BLaER1 (cell line): ENCODE results near the gene CWC27.

Experiments
- H3K27ac ChIP-seq: shearing (Covaris generic); formaldehyde crosslinking; 2 replicates; pipeline ENCODE4 v1.8.1; 2022
- H3K27me3 ChIP-seq: shearing (Covaris generic); formaldehyde crosslinking; 2 replicates; pipeline ENCODE4 v1.8.1; 2022
- H3K36me3 ChIP-seq: shearing (Covaris generic); formaldehyde crosslinking; 2 replicates; pipeline ENCODE4 v1.8.1; 2022
- H3K4me1 ChIP-seq: shearing (Covaris generic); formaldehyde crosslinking; 2 replicates; pipeline ENCODE4 v1.8.1; 2022
- H3K4me2 ChIP-seq: shearing (Covaris generic); formaldehyde crosslinking; 2 replicates; pipeline ENCODE4 v1.8.1; 2022
- H3K4me3 ChIP-seq: shearing (Covaris generic); formaldehyde crosslinking; 2 replicates; pipeline ENCODE4 v1.8.1; 2022
- H3K9ac ChIP-seq: shearing (Covaris generic); formaldehyde crosslinking; 2 replicates; pipeline ENCODE4 v1.8.1; 2022
- H3K9me3 ChIP-seq: shearing (Covaris generic); formaldehyde crosslinking; 2 replicates; pipeline ENCODE4 v1.8.1; 2022
- H4K20me1 ChIP-seq: shearing (Covaris generic); formaldehyde crosslinking; 2 replicates; pipeline ENCODE4 v1.8.1; 2022
- Cebpa-rat ChIP-seq: shearing (Covaris generic); IDR thresholded peaks from 2 replicates; pipeline ENCODE4 v1.8.1; 2022

CWC27 gene

GRCh38 chr5:64954518-64954917 is 185.8 kb downstream of the CWC27 start:
- H3K9me3 ChIP-seq = no peaks in the 10 kb centered on the region
- no peak overlapping the region for H3K4me3 ChIP-seq
- H3K27ac ChIP-seq = no peak overlapping the region
- no peak for TF ChIP-seq Cebpa-rat
- no peaks in the 10 kb centered on the region for H3K27me3 ChIP-seq
- peaks cover 6% of the 10 kb centered on the region for H3K4me1 ChIP-seq
- H3K9ac ChIP-seq = no peak overlapping the region
- H3K4me2 ChIP-seq = no peak overlapping the region
- no peaks in the 10 kb centered on the region for H4K20me1 ChIP-seq
- H3K36me3 ChIP-seq = no peaks in the 10 kb centered on the region

DNA sequence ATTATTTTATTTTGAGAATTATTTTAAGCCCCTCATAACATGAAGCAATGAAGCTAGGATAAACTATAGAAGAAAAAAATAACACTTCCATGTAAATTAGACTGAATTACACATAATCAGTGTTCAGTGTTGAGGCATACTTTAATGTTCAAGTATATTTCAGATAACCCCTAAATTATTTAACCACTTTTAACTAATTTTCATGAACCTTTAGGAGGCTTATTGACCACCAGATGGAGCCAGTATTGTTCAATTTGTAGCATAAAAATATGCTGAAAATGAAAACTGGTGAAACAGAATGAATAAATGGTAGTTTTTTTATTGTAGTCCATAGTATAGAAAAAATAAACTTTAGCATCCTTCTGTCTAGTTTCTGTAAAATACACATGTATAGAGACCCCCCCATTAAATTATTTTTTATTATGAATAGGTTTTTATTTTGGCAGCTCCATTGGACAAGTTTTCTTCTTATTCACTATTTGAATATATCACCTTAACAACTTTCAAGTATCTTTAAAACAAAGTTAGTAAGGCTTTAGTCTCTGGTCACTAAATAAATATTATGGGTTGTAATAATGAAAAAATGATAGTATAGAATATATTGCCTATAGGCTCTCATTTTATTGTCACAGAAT is 190.1 kb downstream of the CWC27 start:
- no peaks in the 10 kb centered on the region for H4K20me1 ChIP-seq
- no peak overlapping the region for H3K27ac ChIP-seq
- H3K9me3 ChIP-seq = peaks cover 20% of the 10 kb centered on the region
- peaks cover 6% of the 10 kb centered on the region for H3K4me1 ChIP-seq
- no peaks in the 10 kb centered on the region for H3K27me3 ChIP-seq
- no peak overlapping the region for H3K9ac ChIP-seq
- TF ChIP-seq Cebpa-rat = no peak
- peaks cover 12% of the 10 kb centered on the region for H3K36me3 ChIP-seq
- no peak overlapping the region for H3K4me2 ChIP-seq
- no peak overlapping the region for H3K4me3 ChIP-seq

DNA sequence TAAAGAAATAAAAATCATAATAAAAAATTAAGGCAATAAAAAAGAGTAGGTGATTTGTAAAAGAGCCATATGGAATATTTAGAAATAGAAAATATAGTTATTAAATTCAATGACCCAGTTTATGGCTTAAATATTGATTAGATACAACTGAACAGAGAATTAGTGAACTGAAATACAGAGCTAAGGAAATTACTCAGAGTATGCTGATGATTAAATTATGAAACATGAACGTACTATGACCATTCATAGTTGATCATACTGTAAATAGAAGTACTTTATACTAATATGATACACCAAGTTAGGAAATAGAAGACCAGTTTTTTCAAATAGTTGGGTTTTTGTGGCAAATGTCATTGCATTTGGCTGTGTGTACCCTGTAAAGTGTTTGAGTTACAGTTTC is 194.5 kb downstream of the CWC27 start:
- Histone ChIP-seq H3K4me1 (no peaks in the 10 kb centered on the region), H3K9ac (no peak overlapping the region), H4K20me1 (no peaks in the 10 kb centered on the region), H3K4me3 (no peak overlapping the region), H3K9me3 (peaks cover 23% of the 10 kb centered on the region), H3K36me3 (peaks cover 12% of the 10 kb centered on the region), H3K4me2 (no peak overlapping the region), H3K27ac (no peak overlapping the region), H3K27me3 (no peaks in the 10 kb centered on the region)
- no peak for TF ChIP-seq Cebpa-rat

GRCh38 chr5:64968591-64969110 is 199.9 kb downstream of the CWC27 start:
- H3K36me3 ChIP-seq = peaks cover 12% of the 10 kb centered on the region; the same call in 1 of the 2 replicates
- H3K9me3 ChIP-seq = peaks cover 5% of the 10 kb centered on the region
- no peak overlapping the region for H3K4me3 ChIP-seq
- H3K27ac ChIP-seq = no peak overlapping the region
- no peak overlapping the region for H3K4me2 ChIP-seq
- H4K20me1 ChIP-seq = no peaks in the 10 kb centered on the region
- TF ChIP-seq Cebpa-rat = no peak
- no peaks in the 10 kb centered on the region for H3K27me3 ChIP-seq
- peaks cover 13% of the 10 kb centered on the region for H3K4me1 ChIP-seq
- H3K9ac ChIP-seq = no peak overlapping the region

- H3K27me3 ChIP-seq = no peaks in the 10 kb centered on the region
- TF ChIP-seq Cebpa-rat = no peak
- no peak overlapping the region for H3K27ac ChIP-seq
- no peaks in the 10 kb centered on the region for H4K20me1 ChIP-seq
- no peak overlapping the region for H3K9ac ChIP-seq
- H3K4me3 ChIP-seq = no peak overlapping the region
- peaks cover 20% of the 10 kb centered on the region; the same call in 1 of the 2 replicates for H3K36me3 ChIP-seq
- H3K9me3 ChIP-seq = no peaks in the 10 kb centered on the region
- H3K4me1 ChIP-seq = peaks cover 14% of the 10 kb centered on the region
- no peak overlapping the region for H3K4me2 ChIP-seq
Observed at GRCh38 chr5:64969578-64969977, 200.8 kb downstream of the CWC27 start.

DNA sequence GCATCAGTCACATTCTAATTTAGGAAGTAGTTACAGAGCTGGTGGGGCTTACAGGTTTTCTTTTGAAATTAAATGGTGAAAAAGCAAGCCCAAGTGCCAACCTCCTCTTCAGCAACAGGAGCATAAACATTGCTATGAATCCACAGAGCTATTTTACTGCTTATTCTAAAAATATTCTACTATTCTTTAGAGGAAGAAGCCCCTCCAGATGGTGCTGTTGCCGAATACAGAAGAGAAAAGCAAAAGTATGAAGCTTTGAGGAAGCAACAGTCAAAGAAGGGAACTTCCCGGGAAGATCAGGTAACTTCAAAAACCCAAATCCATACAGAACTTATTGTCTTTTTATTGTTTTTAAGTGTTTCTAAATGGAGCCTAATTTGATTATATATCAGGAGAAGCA is 202.8 kb downstream of the CWC27 start:
- Histone ChIP-seq H3K27me3 (no peaks in the 10 kb centered on the region), H4K20me1 (no peaks in the 10 kb centered on the region), H3K36me3 (peaks cover 25% of the 10 kb centered on the region; the same call in 1 of the 2 replicates), H3K27ac (no peak overlapping the region), H3K4me1 (peaks cover 14% of the 10 kb centered on the region), H3K4me2 (no peak overlapping the region), H3K9ac (no peak overlapping the region), H3K9me3 (no peaks in the 10 kb centered on the region), H3K4me3 (no peak overlapping the region)
- TF ChIP-seq Cebpa-rat = no peak

DNA sequence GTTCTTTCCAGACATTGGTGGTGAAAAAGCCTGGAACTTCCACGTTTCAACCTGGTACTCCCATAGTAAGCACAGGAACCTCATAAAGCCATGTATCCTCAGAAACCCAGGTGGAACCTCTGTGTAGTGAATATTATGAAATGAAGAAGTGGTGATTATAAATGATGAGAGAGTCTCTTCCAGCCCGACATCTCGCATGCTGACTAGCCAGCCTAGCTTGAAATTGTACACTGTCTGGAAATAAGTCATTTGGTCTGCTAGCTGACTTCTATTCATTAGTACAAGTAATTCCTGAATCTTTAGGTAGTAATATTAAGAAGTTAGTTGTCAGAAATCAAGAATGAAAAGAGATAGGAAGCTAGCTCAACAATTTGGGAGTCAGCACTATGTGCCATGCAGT is 203.3 kb downstream of the CWC27 start:
- Histone ChIP-seq H3K4me1 (peaks cover 14% of the 10 kb centered on the region), H3K9me3 (no peaks in the 10 kb centered on the region), H3K4me3 (no peak overlapping the region), H4K20me1 (no peaks in the 10 kb centered on the region), H3K27ac (no peak overlapping the region), H3K36me3 (peaks cover 25% of the 10 kb centered on the region; the same call in 1 of the 2 replicates), H3K9ac (no peak overlapping the region), H3K27me3 (no peaks in the 10 kb centered on the region), H3K4me2 (no peak overlapping the region)
- TF ChIP-seq Cebpa-rat = no peak

- Histone ChIP-seq H4K20me1 (no peaks in the 10 kb centered on the region), H3K9me3 (no peaks in the 10 kb centered on the region), H3K4me2 (no peak overlapping the region), H3K36me3 (peaks cover 25% of the 10 kb centered on the region; the same call in 1 of the 2 replicates), H3K4me3 (no peak overlapping the region), H3K27me3 (no peaks in the 10 kb centered on the region), H3K27ac (0 out of 2 replicates have a peak overlapping the region, but pooled peaks have one; percentile 3), H3K9ac (no peak overlapping the region), H3K4me1 (peaks cover 14% of the 10 kb centered on the region)
- TF ChIP-seq Cebpa-rat = no peak
Observed at GRCh38 chr5:64972591-64972990, 203.9 kb downstream of the CWC27 start.

DNA sequence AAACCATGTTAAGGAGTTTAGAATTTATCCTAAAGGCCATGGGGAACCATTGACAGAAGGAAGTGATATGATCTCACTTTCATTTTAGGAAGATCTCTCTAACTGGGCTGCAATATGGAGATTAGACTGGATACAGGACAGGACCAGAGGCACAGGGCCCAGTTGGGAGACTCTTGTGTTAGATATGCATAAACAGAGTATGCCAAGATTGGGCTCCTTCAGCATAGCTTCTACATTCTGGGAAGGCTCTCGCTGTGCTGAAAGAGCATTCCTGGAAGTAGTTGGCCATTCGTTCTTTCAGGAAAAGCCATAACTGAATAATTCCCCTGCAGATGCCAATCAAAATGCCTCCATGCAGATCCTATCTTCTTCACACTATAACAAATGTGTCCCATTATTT is 204.5 kb downstream of the CWC27 start:
- Histone ChIP-seq H3K36me3 (peaks cover 31% of the 10 kb centered on the region; the same call in 1 of the 2 replicates), H3K4me1 (peaks cover 14% of the 10 kb centered on the region), H3K4me2 (peak overlapping the region; percentile 29), H3K4me3 (no peak overlapping the region), H3K27me3 (no peaks in the 10 kb centered on the region), H4K20me1 (no peaks in the 10 kb centered on the region), H3K9ac (no peak overlapping the region), H3K9me3 (no peaks in the 10 kb centered on the region), H3K27ac (peak overlapping the region; percentile 3; the same call in 1 of the 2 replicates)
- no peak for TF ChIP-seq Cebpa-rat

GRCh38 chr5:64977779-64978178 is 209.0 kb downstream of the CWC27 start:
- H3K9ac ChIP-seq = no peak overlapping the region
- no peaks in the 10 kb centered on the region for H3K9me3 ChIP-seq
- H3K27ac ChIP-seq = no peak overlapping the region
- TF ChIP-seq Cebpa-rat = no peak
- no peaks in the 10 kb centered on the region for H4K20me1 ChIP-seq
- no peak overlapping the region for H3K4me3 ChIP-seq
- peaks cover 9% of the 10 kb centered on the region for H3K4me1 ChIP-seq
- no peaks in the 10 kb centered on the region for H3K27me3 ChIP-seq
- peaks cover 38% of the 10 kb centered on the region for H3K36me3 ChIP-seq
- H3K4me2 ChIP-seq = no peak overlapping the region

DNA sequence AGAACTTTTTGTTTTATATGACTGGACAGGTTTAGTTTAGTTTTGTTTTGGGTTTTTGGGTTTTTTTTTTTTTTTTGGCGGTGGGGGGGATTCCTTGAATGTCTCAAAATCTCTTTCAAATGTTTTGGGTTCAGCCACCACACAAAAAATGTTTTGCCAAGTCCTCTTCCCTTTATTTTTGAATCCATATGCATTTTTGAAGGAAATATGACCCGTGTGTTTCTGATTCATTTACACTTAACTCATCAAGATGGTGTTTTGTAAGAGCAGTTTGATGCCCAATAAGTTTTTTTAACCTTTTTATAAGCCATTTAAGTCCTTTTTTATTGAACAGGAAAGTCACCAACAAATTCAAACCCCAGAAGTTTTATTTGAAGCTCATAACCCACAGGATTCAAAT is 209.8 kb downstream of the CWC27 start:
- no peaks in the 10 kb centered on the region for H4K20me1 ChIP-seq
- no peak overlapping the region for H3K4me2 ChIP-seq
- peaks cover 32% of the 10 kb centered on the region for H3K36me3 ChIP-seq
- no peak overlapping the region for H3K9ac ChIP-seq
- H3K27me3 ChIP-seq = no peaks in the 10 kb centered on the region
- H3K9me3 ChIP-seq = no peaks in the 10 kb centered on the region
- peaks cover 3% of the 10 kb centered on the region for H3K4me1 ChIP-seq
- H3K27ac ChIP-seq = no peak overlapping the region
- H3K4me3 ChIP-seq = no peak overlapping the region
- TF ChIP-seq Cebpa-rat = no peak
